Astrocyte (in vitro differentiated cells and primary cell): ENCODE measurements around the gene SYT14.

Source experiments
- CTCF ChIP-seq: IDR thresholded peaks from 2 replicates; pipeline ENCODE4 v1.5.1; 2011; ENCODE audit warnings: low read depth, mild to moderate bottlenecking, inconsistent platforms, low read length, moderate library complexity; ENCODE audit not compliant: insufficient read depth
- EZH2 ChIP-seq: IDR thresholded peaks from 2 replicates; pipeline ENCODE4 v1.6.1; 2012; ENCODE audit warnings: mild to moderate bottlenecking, low read length, inconsistent platforms; ENCODE audit not compliant: insufficient read depth

- no peak for TF ChIP-seq CTCF
- TF ChIP-seq EZH2 = no peak
Observed at GRCh38 chr1:210061992-210062391, 124.0 kb downstream of the SYT14 start.
